ENCODE results near the gene FPR2. TPM values are rescaled to one million over a fixed set of nuclear protein-coding genes. Genes with fewer than 3 reads are reported as not detected.
"Not testable (repeated sequence)": the region's sequence is repeated elsewhere in the genome, so short reads cannot be mapped to it uniquely, and the experiment has no call there.

Gene FPR2
- total RNA-seq, 1 donor from 2014 or later, result not detected

GRCh38 chr19:51772977-51773376 lies 12.0 kb downstream of the FPR2 start:
- Histone ChIP-seq H3K4me3 (ENCODE audit: low read depth, low read length) (no peak overlapping the region), H3K27me3 (ENCODE audit: control insufficient read depth, insufficient read depth, low read length) (no peaks in the 10 kb centered on the region), H3K36me3 (ENCODE audit: control insufficient read depth, insufficient read depth, low read length) (no peaks in the 10 kb centered on the region)
- TF ChIP-seq CTCF (IDR thresholded peaks at IDR 0.05; ENCODE audit: insufficient read depth, low read length, severe bottlenecking), result no peak
- DNase-seq (ENCODE audit: low read depth), result no peak
- FAIRE-seq, result no peak

GRCh38 chr19:51776561-51776960 lies 15.6 kb downstream of the FPR2 start:
- not testable (repeated sequence) for DNase-seq (ENCODE audit: low read depth); H3K36me3 ChIP-seq (ENCODE audit: control insufficient read depth, insufficient read depth, low read length); H3K27me3 ChIP-seq (ENCODE audit: control insufficient read depth, insufficient read depth, low read length); FAIRE-seq; H3K4me3 ChIP-seq (ENCODE audit: low read depth, low read length)

GRCh38 chr19:51777570-51778462 lies 16.8 kb downstream of the FPR2 start:
- peak; percentile 78 for TF ChIP-seq CTCF (IDR thresholded peaks at IDR 0.05; ENCODE audit: insufficient read depth, low read length, severe bottlenecking)
- no peaks in the 10 kb centered on the region for H3K27me3 ChIP-seq (ENCODE audit: control insufficient read depth, insufficient read depth, low read length)
- no peak overlapping the region for H3K4me3 ChIP-seq (ENCODE audit: low read depth, low read length)
- H3K36me3 ChIP-seq (ENCODE audit: control insufficient read depth, insufficient read depth, low read length), result no peaks in the 10 kb centered on the region
- FAIRE-seq (no peak), DNase-seq (ENCODE audit: low read depth) (peak; percentile 70)

- no peaks in the 10 kb centered on the region for H3K36me3 ChIP-seq (ENCODE audit: control insufficient read depth, insufficient read depth, low read length)
- FAIRE-seq (no peak), DNase-seq (ENCODE audit: low read depth) (no peak)
- no peak for TF ChIP-seq CTCF (IDR thresholded peaks at IDR 0.05; ENCODE audit: insufficient read depth, low read length, severe bottlenecking)
- H3K4me3 ChIP-seq (ENCODE audit: low read depth, low read length), result no peak overlapping the region
- no peaks in the 10 kb centered on the region for H3K27me3 ChIP-seq (ENCODE audit: control insufficient read depth, insufficient read depth, low read length)
Observed at GRCh38 chr19:51779181-51779580, 18.2 kb downstream of the FPR2 start.

GRCh38 chr19:51779703-51780102 lies 18.7 kb downstream of the FPR2 start:
- FAIRE-seq (no peak), DNase-seq (ENCODE audit: low read depth) (no peak)
- Histone ChIP-seq H3K27me3 (ENCODE audit: control insufficient read depth, insufficient read depth, low read length) (no peaks in the 10 kb centered on the region), H3K4me3 (ENCODE audit: low read depth, low read length) (no peak overlapping the region), H3K36me3 (ENCODE audit: control insufficient read depth, insufficient read depth, low read length) (no peaks in the 10 kb centered on the region)
- no peak for TF ChIP-seq CTCF (IDR thresholded peaks at IDR 0.05; ENCODE audit: insufficient read depth, low read length, severe bottlenecking)

- FAIRE-seq (no peak), DNase-seq (ENCODE audit: low read depth) (no peak)
- H3K4me3 ChIP-seq (ENCODE audit: low read depth, low read length), result no peak overlapping the region
- H3K36me3 ChIP-seq (ENCODE audit: control insufficient read depth, insufficient read depth, low read length), result no peaks in the 10 kb centered on the region
- H3K27me3 ChIP-seq (ENCODE audit: control insufficient read depth, insufficient read depth, low read length), result no peaks in the 10 kb centered on the region
- no peak for TF ChIP-seq CTCF (IDR thresholded peaks at IDR 0.05; ENCODE audit: insufficient read depth, low read length, severe bottlenecking)
Observed at GRCh38 chr19:51780270-51780669, 19.3 kb downstream of the FPR2 start.

Measured in bronchial epithelial cell (primary cell).